SK-N-SH (cell line): ENCODE data around the gene NR5A1. TPM values are rescaled to one million over a fixed set of nuclear protein-coding genes. Genes with fewer than 3 reads are reported as not detected.

Experiments
- CTCF ChIA-PET: fragments of 300-600, 350-600 bp; formaldehyde crosslinking; extraction: SDS; loops from one replicate; lab custom pipeline; 2021; lab: Yijun Ruan, JAX
- POLR2A ChIA-PET: fragments of 350-600 bp; sonication (Branson Sonifier 250); formaldehyde crosslinking; extraction: SDS; loops from one replicate; lab custom pipeline; 2020; ENCODE audit warnings: antibody characterized with exemption, inconsistent platforms; lab: Yijun Ruan, JAX
- DNase-seq: peaks from one replicate; pipeline ENCODE4 v3.0.0; 2012
- H2AFZ ChIP-seq: fragments of 200-600 bp; sonication (generic); 2 replicates; pipeline ENCODE4 v1.8.1; 2016; ENCODE audit warnings: antibody characterized with exemption, mild to moderate bottlenecking, low read depth
- H3F3A ChIP-seq: fragments of 200-600 bp; sonication (generic); replicated peaks from 2 replicates; pipeline ENCODE3; 2016; ENCODE audit warnings: antibody characterized with exemption, mild to moderate bottlenecking; ENCODE audit not compliant: insufficient read depth
- H3K27ac ChIP-seq, 2 experiments: fragments of 200-500 bp in 1 of 2; fragments of 200-600 bp in 1 of 2; sonication (Bioruptor generic) in 1 of 2; sonication (generic), shearing (Covaris generic) in 1 of 2; 2 replicates each; pipeline versions ENCODE4 v1.5.1 to v1.6.1; 2014 to 2016; ENCODE audit warnings: low read depth in 2 of 2, inconsistent platforms in 1 of 2, low read length in 1 of 2, mild to moderate bottlenecking in 1 of 2, mixed read lengths in 1 of 2
- H3K27me3 ChIP-seq: fragments of 200-600 bp; sonication (generic), shearing (Covaris generic); 2 replicates; pipeline ENCODE4 v1.6.1; 2016; ENCODE audit warnings: mixed run types; ENCODE audit not compliant: insufficient read depth
- H3K36me3 ChIP-seq, 2 experiments: fragments of 200-500 bp in 1 of 2; fragments of 200-600 bp in 1 of 2; sonication (Bioruptor generic) in 1 of 2; sonication (generic) in 1 of 2; replicated peaks in 1 of 2; 2 replicates each; pipeline versions ENCODE3 to v1.5.1; 2014 to 2016; ENCODE audit warnings: low read length in 1 of 2, mild to moderate bottlenecking in 1 of 2; ENCODE audit not compliant: insufficient read depth in 2 of 2, control insufficient read depth in 1 of 2
- H3K4me1 ChIP-seq, 2 experiments: fragments of 200-500 bp in 1 of 2; fragments of 200-600 bp in 1 of 2; sonication (Bioruptor generic) in 1 of 2; sonication (generic), shearing (Covaris generic) in 1 of 2; 2 replicates each; pipeline versions ENCODE4 v1.5.1 to v1.6.1; 2014 to 2016; ENCODE audit warnings: low read depth in 1 of 2, low read length in 1 of 2, mixed run types in 1 of 2; ENCODE audit not compliant: insufficient read depth in 2 of 2, control insufficient read depth in 1 of 2
- H3K4me2 ChIP-seq: fragments of 200-600 bp; sonication (generic), shearing (Covaris generic); 2 replicates; pipeline ENCODE4 v1.6.1; 2017; ENCODE audit warnings: mixed run types
- H3K4me3 ChIP-seq, 2 experiments: fragments of 200-500 bp in 1 of 2; fragments of 200-600 bp in 1 of 2; sonication (Bioruptor generic) in 1 of 2; sonication (generic), shearing (Covaris generic) in 1 of 2; 2 replicates each; pipeline versions ENCODE4 v1.5.1 to v1.8.1; 2014 to 2016; ENCODE audit warnings: low read depth in 2 of 2, inconsistent platforms in 1 of 2, low read length in 1 of 2, mild to moderate bottlenecking in 1 of 2, mixed read lengths in 1 of 2, moderate library complexity in 1 of 2
- H3K79me2 ChIP-seq: fragments of 200-600 bp; sonication (generic); 2 replicates; pipeline ENCODE4 v1.8.1; 2017; ENCODE audit warnings: mild to moderate bottlenecking; ENCODE audit not compliant: insufficient read depth
- H3K9ac ChIP-seq: fragments of 200-600 bp; sonication (generic); 2 replicates; pipeline ENCODE4 v1.6.1; 2017; ENCODE audit warnings: mixed run types
- H3K9me2 ChIP-seq: fragments of 200-600 bp; sonication (generic); 2 replicates; pipeline ENCODE4 v1.6.1; 2017; ENCODE audit warnings: mixed run types
- H3K9me3 ChIP-seq: fragments of 200-600 bp; sonication (generic); 2 replicates; pipeline ENCODE4 v1.6.1; 2017; ENCODE audit warnings: mixed run types, mild to moderate bottlenecking, moderate library complexity
- H4K20me1 ChIP-seq: fragments of 200-600 bp; sonication (generic); 2 replicates; pipeline ENCODE4 v1.6.1; 2017; ENCODE audit warnings: mild to moderate bottlenecking, mixed run types; ENCODE audit not compliant: insufficient read depth
- CHD2 ChIP-seq: fragments of 150-350 bp; IDR thresholded peaks from 2 replicates; pipeline ENCODE4 v1.6.1; 2018; ENCODE audit warnings: low read length; ENCODE audit not compliant: partially characterized antibody
- ELF1 ChIP-seq: IDR thresholded peaks from 2 replicates; pipeline ENCODE4 v1.4.0; 2012
- EP300 ChIP-seq, 2 experiments: IDR thresholded peaks; 2 replicates each; pipeline versions ENCODE4 v1.4.0 to v1.6.1; 2012; ENCODE audit warnings: borderline replicate concordance in 1 of 2, low read depth in 1 of 2, low read length in 1 of 2
- FOSL2 ChIP-seq: IDR thresholded peaks from 2 replicates; pipeline ENCODE4 v1.4.0; 2012; ENCODE audit warnings: low read depth, mild to moderate bottlenecking, moderate library complexity, borderline replicate concordance
- FOXJ3 ChIP-seq: sonication (generic); formaldehyde crosslinking; IDR thresholded peaks from 2 replicates; pipeline ENCODE4 v1.5.1; 2020; ENCODE audit warnings: mild to moderate bottlenecking, missing genetic modification reagents
- FOXM1 ChIP-seq: IDR thresholded peaks from 2 replicates; pipeline ENCODE4 v1.4.0; 2012; ENCODE audit warnings: low read depth, mild to moderate bottlenecking
- GABPA ChIP-seq: IDR thresholded peaks from 2 replicates; pipeline ENCODE4 v1.4.0; 2012; ENCODE audit warnings: low read depth, mild to moderate bottlenecking
- JUND ChIP-seq: IDR thresholded peaks from 2 replicates; pipeline ENCODE4 v1.4.0; 2012
- NFIC ChIP-seq: IDR thresholded peaks from 2 replicates; pipeline ENCODE4 v1.4.0; 2012; ENCODE audit warnings: borderline replicate concordance
- POLR2AphosphoS5 ChIP-seq: IDR thresholded peaks from 2 replicates; pipeline ENCODE4 v1.6.1; 2012; ENCODE audit warnings: low read depth, low read length
- RCOR1 ChIP-seq: fragments of 150-350 bp; IDR thresholded peaks from 2 replicates; pipeline ENCODE4 v1.6.1; 2017; ENCODE audit warnings: antibody characterized with exemption, low read length
- SIN3A ChIP-seq: IDR thresholded peaks from 2 replicates; pipeline ENCODE4 v1.6.1; 2012; ENCODE audit warnings: low read depth, mild to moderate bottlenecking, low read length, moderate library complexity, borderline replicate concordance
- SMC3 ChIP-seq: IDR thresholded peaks from 2 replicates; pipeline ENCODE4 v1.6.1; 2012; ENCODE audit warnings: low read depth, low read length, improper control_type of control experiment
- TAF1 ChIP-seq: IDR thresholded peaks from 2 replicates; pipeline ENCODE4 v1.6.1; 2012; ENCODE audit warnings: low read depth, mild to moderate bottlenecking, low read length, moderate library complexity, borderline replicate concordance
- TCF12 ChIP-seq: IDR thresholded peaks from 2 replicates; pipeline ENCODE4 v1.4.0; 2012
- TEAD4 ChIP-seq: IDR thresholded peaks from 2 replicates; pipeline ENCODE4 v1.4.0; 2012; ENCODE audit warnings: mild to moderate bottlenecking, borderline replicate concordance; ENCODE audit not compliant: insufficient read depth
- YY1 ChIP-seq: IDR thresholded peaks from 2 replicates; pipeline ENCODE4 v1.4.0; 2012; ENCODE audit warnings: low read depth, mild to moderate bottlenecking
- WGBS: methylation state at CpG from one replicate; pipeline ENCODE4 v1.1.6; 2017; ENCODE audit warnings: low lambda C conversion rate; 5-methylcytosine and 5-hydroxymethylcytosine counted together
- polyA plus RNA-seq, 3 experiments: library from polyadenylated mRNA; depleted of rRNA; stranded (reverse); fragments of >200 nt; gene quantifications; 2 replicates each; pipeline ENCODE4 v1.2.3, GENCODE V29; 2012

The NR5A1 gene
- polyA plus RNA-seq, 1 of the 3 experiments (the other 2 are of a cell fraction), result not detected

- no peak overlapping the region for H2AFZ ChIP-seq
- no peaks in the 10 kb centered on the region for H3K79me2 ChIP-seq
- CTCF ChIA-PET, result interaction anchor here (0.6 to 1.0 kb wide), 3 partner anchors 9 to 21 kb away, joined by 3 to 5 read pairs (median 3); no protein-coding TSS in a partner anchor
- H3K4me3 ChIP-seq, result no peak overlapping the region
- no peak overlapping the region for H3K4me2 ChIP-seq
- no peaks in the 10 kb centered on the region for H3K9me3 ChIP-seq
- no peak overlapping the region for H3K9ac ChIP-seq
- no peak for DNase-seq
- peaks cover 0 to 30% of the 10 kb centered on the region in 2 experiments; a peak in 1 of 4 replicates for H3K4me1 ChIP-seq
- no peak overlapping the region for H3K27ac ChIP-seq
- no peaks in the 10 kb centered on the region for H3F3A ChIP-seq
- peaks cover 0 to under 1% of the 10 kb centered on the region in 2 experiments for H3K36me3 ChIP-seq
- no peaks in the 10 kb centered on the region for H3K27me3 ChIP-seq
- H3K9me2 ChIP-seq, result no peaks in the 10 kb centered on the region
- TF ChIP-seq SMC3 (no peak), ELF1 (no peak), RCOR1 (no peak), JUND (no peak), GABPA (no peak), YY1 (no peak), TAF1 (no peak), CHD2 (no peak), FOSL2 (no peak), TEAD4 (no peak), EP300 (IDR thresholded peaks at IDR 0.05; ENCODE audit: borderline replicate concordance in 1 of 2, low read depth in 1 of 2, low read length in 1 of 2) (no peak), POLR2AphosphoS5 (no peak)
- POLR2A ChIA-PET, result no interaction called here
- no peaks in the 10 kb centered on the region for H4K20me1 ChIP-seq
- WGBS, result 81% methylated on average over 4 of the region's 4 CpGs
Observed at GRCh38 chr9:124530246-124530645, 23.0 kb upstream of the NR5A1 start.

GRCh38 chr9:124527781-124528180 lies 20.6 kb upstream of the NR5A1 start:
- no peak for DNase-seq
- no peaks in the 10 kb centered on the region for H3K9me2 ChIP-seq
- CTCF ChIA-PET, result interaction anchor here (1.0 to 8.1 kb wide), 4 partner anchors 8 to 108 kb away, joined by 5 to 58 read pairs (median 6); no protein-coding TSS in a partner anchor
- no peak overlapping the region for H3K4me2 ChIP-seq
- no peak overlapping the region for H3K9ac ChIP-seq
- no peaks in the 10 kb centered on the region for H3K36me3 ChIP-seq
- H3K27me3 ChIP-seq, result no peaks in the 10 kb centered on the region
- H3K4me3 ChIP-seq, result no peak overlapping the region
- 74% methylated on average over 3 of the region's 3 CpGs for WGBS
- no peak for TF ChIP-seq TAF1
- no peak for TF ChIP-seq FOXM1
- no peak for TF ChIP-seq NFIC
- no peak for TF ChIP-seq FOXJ3 (CRISPR knock-in tag)
- TF ChIP-seq RCOR1, result no peak
- no peak for TF ChIP-seq TCF12
- no peak for TF ChIP-seq SIN3A
- no peaks in the 10 kb centered on the region for H3F3A ChIP-seq
- H2AFZ ChIP-seq, result peak overlapping the region; percentile 68; the same call in 1 of the 2 replicates
- no peaks in the 10 kb centered on the region for H3K9me3 ChIP-seq
- no peak overlapping the region for H3K27ac ChIP-seq
- H3K79me2 ChIP-seq, result no peaks in the 10 kb centered on the region
- POLR2A ChIA-PET, result interaction anchor here (1.1 kb wide), 1 partner anchor 15 kb away, joined by 6 read pairs; no protein-coding TSS in a partner anchor
- H3K4me1 ChIP-seq, result peaks cover 0 to 30% of the 10 kb centered on the region in 2 experiments; a peak in 1 of 4 replicates
- H4K20me1 ChIP-seq, result no peaks in the 10 kb centered on the region
